Endothelial cell of umbilical vein (primary cell): ENCODE data around the gene OTUD1. TPM values are rescaled to one million over a fixed set of nuclear protein-coding genes. Genes with fewer than 3 reads are reported as not detected.

Source experiments
- BruUV-seq: library from RNA; stranded (reverse); fragments of 400-500 nt; replicated peaks from 2 replicates; lab custom pipeline; 2021; lab: Mats Ljungman, UMichigan
- CTCF ChIA-PET: fragments of 300-600, 350-600 bp; sonication (Branson Sonifier 250); formaldehyde crosslinking; loops from one replicate; lab custom pipeline; 2021; ENCODE audit warnings: antibody characterized with exemption, inconsistent platforms; lab: Charles Lee
- POLR2A ChIA-PET: fragments of 300-600, 350-600 bp; sonication (Branson Sonifier 250); formaldehyde crosslinking; loops from one replicate; lab custom pipeline; 2021; ENCODE audit warnings: antibody characterized with exemption, inconsistent platforms; lab: Charles Lee
- DNase-seq: peaks from one replicate; pipeline ENCODE4 v3.0.0-alpha.2; 2011; ENCODE audit warnings: low read depth, low spot score
- FAIRE-seq: peaks from 2 replicates; lab custom pipeline; 2011; peaks lifted over from hg19 to GRCh38; lab: Jason Lieb, UNC
- H2AFZ ChIP-seq: 2 replicates; pipeline ENCODE4 v1.6.0; 2012; ENCODE audit warnings: low read depth, low read length, control low read depth, inconsistent platforms
- H3K27ac ChIP-seq: 2 replicates; pipeline ENCODE4 v1.5.1; 2011; ENCODE audit warnings: low read depth, mild to moderate bottlenecking, control low read depth, low read length, moderate library complexity; ENCODE audit not compliant: insufficient read depth
- H3K27me3 ChIP-seq, 2 experiments: 2 replicates each; pipeline versions ENCODE4 v1.6.0 to v1.6.1; 2011; ENCODE audit warnings: low read length in 2 of 2, mixed read lengths in 1 of 2; ENCODE audit not compliant: control insufficient read depth in 2 of 2, insufficient read depth in 2 of 2
- H3K36me3 ChIP-seq, 2 experiments: 2 replicates in 1 of 2; 3 replicates in 1 of 2; pipeline ENCODE4 v1.5.1; 2011; ENCODE audit warnings: low read length in 2 of 2, mild to moderate bottlenecking in 1 of 2, moderate library complexity in 1 of 2; ENCODE audit not compliant: control insufficient read depth in 2 of 2, insufficient read depth in 2 of 2; ENCODE audit errors: extremely low read depth in 1 of 2
- H3K4me1 ChIP-seq: 3 replicates; pipeline ENCODE4 v1.5.1; 2011; ENCODE audit warnings: mild to moderate bottlenecking, low read length; ENCODE audit not compliant: control insufficient read depth, insufficient read depth; ENCODE audit errors: extremely low read depth
- H3K4me2 ChIP-seq: 2 replicates; pipeline ENCODE4 v1.6.1; 2011; ENCODE audit warnings: low read length, control low read depth, mixed read lengths; ENCODE audit not compliant: insufficient read depth
- H3K4me3 ChIP-seq, 3 experiments: fragments of 200-600 bp in 1 of 3; sonication (generic), shearing (Covaris generic) in 1 of 3; replicated peaks in 1 of 3; 2 replicates each; pipeline ENCODE4 v1.5.1; 2011 to 2016; ENCODE audit warnings: control low read depth in 3 of 3, low read length in 3 of 3, mild to moderate bottlenecking in 2 of 3, inconsistent platforms in 1 of 3, low read depth in 1 of 3, moderate library complexity in 1 of 3; ENCODE audit not compliant: insufficient read depth in 1 of 3
- H3K79me2 ChIP-seq: 2 replicates; pipeline ENCODE4 v1.6.0; 2012; ENCODE audit warnings: low read length, inconsistent platforms; ENCODE audit not compliant: control insufficient read depth, insufficient read depth
- H3K9ac ChIP-seq: replicated peaks from 2 replicates; pipeline ENCODE3; 2011; ENCODE audit warnings: low read length, control low read depth; ENCODE audit not compliant: insufficient read depth; ENCODE audit errors: extremely low read depth
- H3K9me1 ChIP-seq: replicated peaks from 3 replicates; pipeline ENCODE4 v1.6.0; 2011; ENCODE audit warnings: mild to moderate bottlenecking, low read length; ENCODE audit not compliant: control insufficient read depth, insufficient read depth; ENCODE audit errors: extremely low read depth
- H3K9me3 ChIP-seq: replicated peaks from 2 replicates; pipeline ENCODE4 v1.5.1; 2012; ENCODE audit warnings: low read length, inconsistent platforms; ENCODE audit not compliant: control insufficient read depth, insufficient read depth
- H4K20me1 ChIP-seq: replicated peaks from 2 replicates; pipeline ENCODE3; 2011; ENCODE audit warnings: mild to moderate bottlenecking, low read length; ENCODE audit not compliant: control insufficient read depth, insufficient read depth; ENCODE audit errors: extremely low read depth
- EZH2 ChIP-seq: IDR thresholded peaks from 2 replicates; pipeline ENCODE4 v1.6.1; 2012; ENCODE audit warnings: borderline replicate concordance, low read depth, mild to moderate bottlenecking, moderate library complexity, low read length, inconsistent platforms; ENCODE audit not compliant: severe bottlenecking
- FOS ChIP-seq: IDR thresholded peaks from 2 replicates; pipeline ENCODE4 v1.6.1; 2011; ENCODE audit warnings: mild to moderate bottlenecking, low read length, moderate library complexity, borderline replicate concordance; ENCODE audit not compliant: insufficient read depth
- GATA2 ChIP-seq: IDR thresholded peaks from 2 replicates; pipeline ENCODE4 v1.7.0; 2011; ENCODE audit warnings: low read depth, mild to moderate bottlenecking, moderate library complexity, mixed read lengths, low read length; ENCODE audit not compliant: insufficient read length, insufficient read depth
- JUN ChIP-seq: IDR thresholded peaks from 2 replicates; pipeline ENCODE4 v1.6.1; 2011; ENCODE audit warnings: borderline replicate concordance, low read depth; ENCODE audit not compliant: insufficient read length, insufficient read depth
- MYC ChIP-seq: IDR thresholded peaks from one replicate; pipeline ENCODE4 v1.6.1; 2011; ENCODE audit warnings: mild to moderate bottlenecking, low read depth, low read length
- POLR2A ChIP-seq: IDR thresholded peaks from 2 replicates; pipeline ENCODE4 v1.6.1; 2012; ENCODE audit warnings: low read depth, mild to moderate bottlenecking, control low read depth, low read length
- POLR2AphosphoS5 ChIP-seq: IDR thresholded peaks from 2 replicates; pipeline ENCODE4 v1.6.1; 2012; ENCODE audit warnings: low read depth, mild to moderate bottlenecking, control low read depth, low read length, moderate library complexity; ENCODE audit not compliant: insufficient read depth
- dilution Hi-C: fragments of 300-500 bp; cut with MboI; formaldehyde crosslinking; loops from one replicate; pipeline ENCODE4 v1.15.0; 2019; ENCODE audit warnings: low sequenced_read_pairs; ENCODE audit not compliant: extremely low pct_ligation_motif_present
- intact Hi-C: fragments of 100-400 bp; cut with micrococcal nuclease; formaldehyde crosslinking; loops from one replicate; pipeline ENCODE4 v1.10.0; 2022
- polyA plus RNA-seq, 4 experiments: library from polyadenylated mRNA; depleted of rRNA in 3 of 4; stranded (reverse) in 3 of 4; unstranded in 1 of 4; fragments of >200 nt; gene quantifications; 2 replicates each; pipeline versions ENCODE4 v1.2.1 to v1.2.3, GENCODE V29; 2011 to 2012; ENCODE audit warnings: missing spikeins in 1 of 4
- total RNA-seq: library from RNA; stranded (reverse); gene quantifications from 2 replicates; pipeline ENCODE4 v1.2.3, GENCODE V29; 2021
- TF ChIP-seq, protein P1 (sequence below), 2 donors: IDR thresholded peaks; 1 replicate in 1 of 2; 2 replicates in 1 of 2; pipeline ENCODE4 v1.5.1; 2011; ENCODE audit warnings: low read length in 2 of 2, mild to moderate bottlenecking in 2 of 2, moderate library complexity in 2 of 2, control low read depth in 1 of 2, inconsistent platforms in 1 of 2, low read depth in 1 of 2; ENCODE audit not compliant: insufficient read depth in 1 of 2; ENCODE audit errors: extremely low read depth in 1 of 2
- TF ChIP-seq, protein P2 (sequence below): IDR thresholded peaks from 2 replicates; pipeline ENCODE4 v1.6.1; 2011; ENCODE audit not compliant: insufficient read depth, insufficient read length

Gene OTUD1
- total and polyA plus RNA-seq, 2 donors (not counting 3 experiments of a cell fraction or from before 2014, with no cell fraction given) = 2.2 to 4.8 TPM

DNA sequence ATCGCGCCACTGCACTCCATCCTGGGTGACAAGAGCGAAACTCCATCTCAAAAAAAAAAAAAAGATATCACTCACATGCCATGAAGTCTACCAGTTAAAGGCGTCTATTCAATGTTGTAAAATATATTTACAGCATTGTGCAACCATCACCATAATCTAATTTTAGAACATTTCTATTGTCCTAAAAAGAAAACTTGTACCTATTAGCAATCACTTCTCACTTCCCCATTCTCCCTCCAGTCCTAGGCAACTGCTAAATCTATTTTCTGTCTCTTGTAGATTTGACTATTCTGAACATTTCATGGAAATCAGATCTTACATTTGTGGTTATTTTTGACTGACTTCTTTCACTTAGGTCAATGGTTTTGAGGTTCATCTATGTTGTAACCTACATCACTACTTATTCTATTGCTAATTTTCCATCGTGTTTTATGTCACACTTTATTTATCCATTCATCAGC, 25.2 kb upstream of the OTUD1 start:
- FAIRE-seq (no peak), DNase-seq (no peak)
- Histone ChIP-seq H3K9ac (no peak overlapping the region), H3K4me2 (no peak overlapping the region), H3K4me1 (no peaks in the 10 kb centered on the region), H3K27me3 (no peaks in the 10 kb centered on the region), H2AFZ (no peak overlapping the region), H3K27ac (no peak overlapping the region), H3K79me2 (no peaks in the 10 kb centered on the region), H3K36me3 (no peaks in the 10 kb centered on the region), H4K20me1 (no peaks in the 10 kb centered on the region), H3K4me3 (no peak overlapping the region), H3K9me1 (no peaks in the 10 kb centered on the region), H3K9me3 (no peaks in the 10 kb centered on the region)
- intact Hi-C loops (no loop called here), dilution Hi-C loops (no loop called here)
- no peak for TF ChIP-seq JUN
- TF ChIP-seq, protein P1, sequence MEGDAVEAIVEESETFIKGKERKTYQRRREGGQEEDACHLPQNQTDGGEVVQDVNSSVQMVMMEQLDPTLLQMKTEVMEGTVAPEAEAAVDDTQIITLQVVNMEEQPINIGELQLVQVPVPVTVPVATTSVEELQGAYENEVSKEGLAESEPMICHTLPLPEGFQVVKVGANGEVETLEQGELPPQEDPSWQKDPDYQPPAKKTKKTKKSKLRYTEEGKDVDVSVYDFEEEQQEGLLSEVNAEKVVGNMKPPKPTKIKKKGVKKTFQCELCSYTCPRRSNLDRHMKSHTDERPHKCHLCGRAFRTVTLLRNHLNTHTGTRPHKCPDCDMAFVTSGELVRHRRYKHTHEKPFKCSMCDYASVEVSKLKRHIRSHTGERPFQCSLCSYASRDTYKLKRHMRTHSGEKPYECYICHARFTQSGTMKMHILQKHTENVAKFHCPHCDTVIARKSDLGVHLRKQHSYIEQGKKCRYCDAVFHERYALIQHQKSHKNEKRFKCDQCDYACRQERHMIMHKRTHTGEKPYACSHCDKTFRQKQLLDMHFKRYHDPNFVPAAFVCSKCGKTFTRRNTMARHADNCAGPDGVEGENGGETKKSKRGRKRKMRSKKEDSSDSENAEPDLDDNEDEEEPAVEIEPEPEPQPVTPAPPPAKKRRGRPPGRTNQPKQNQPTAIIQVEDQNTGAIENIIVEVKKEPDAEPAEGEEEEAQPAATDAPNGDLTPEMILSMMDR (IDR thresholded peaks at IDR 0.05; ENCODE audit: extremely low read depth in 1 of 2, insufficient read depth in 1 of 2, low read depth in 1 of 2, low read length in 2 of 2) = no peak
- no peak for TF ChIP-seq POLR2A
- no peak for TF ChIP-seq EZH2
- TF ChIP-seq GATA2 = no peak
- ChIA-PET POLR2A (no interaction called here), CTCF (no interaction called here)
- BruUV-seq = no TSS peak

DNA sequence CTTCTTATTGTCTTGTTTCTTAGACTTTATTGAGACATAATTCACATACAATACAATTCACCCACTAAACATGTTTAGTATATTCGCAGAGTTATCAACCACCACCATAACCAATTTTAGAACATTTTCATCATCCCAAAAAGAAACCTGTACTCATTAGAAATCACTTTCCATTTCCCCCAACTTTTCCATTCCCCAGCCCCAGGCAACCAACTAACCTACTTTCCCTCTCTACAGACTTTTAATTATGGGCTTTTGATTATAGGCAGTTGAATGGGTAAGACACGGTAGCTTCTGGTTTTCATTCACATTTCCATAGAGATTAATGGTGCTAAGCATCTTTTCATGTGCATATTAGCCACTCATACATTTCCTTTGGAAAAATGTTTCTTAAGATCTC, 24.2 kb upstream of the OTUD1 start:
- ChIA-PET CTCF (no interaction called here), POLR2A (no interaction called here)
- FAIRE-seq (no peak), DNase-seq (no peak)
- no peak overlapping the region for H3K27ac ChIP-seq
- no peaks in the 10 kb centered on the region for H3K4me1 ChIP-seq
- intact Hi-C loops = no loop called here
- no peaks in the 10 kb centered on the region for H3K36me3 ChIP-seq
- no peaks in the 10 kb centered on the region for H3K9me1 ChIP-seq
- TF ChIP-seq, protein P1 (IDR thresholded peaks at IDR 0.05; ENCODE audit: extremely low read depth in 1 of 2, insufficient read depth in 1 of 2, low read depth in 1 of 2, low read length in 2 of 2) = no peak
- no peak for TF ChIP-seq EZH2
- no peak for TF ChIP-seq POLR2A
- no peak for TF ChIP-seq FOS
- TF ChIP-seq, protein P2, sequence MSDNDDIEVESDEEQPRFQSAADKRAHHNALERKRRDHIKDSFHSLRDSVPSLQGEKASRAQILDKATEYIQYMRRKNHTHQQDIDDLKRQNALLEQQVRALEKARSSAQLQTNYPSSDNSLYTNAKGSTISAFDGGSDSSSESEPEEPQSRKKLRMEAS = no peak
- no peak for TF ChIP-seq POLR2AphosphoS5
- no peak for TF ChIP-seq GATA2
- no peak for TF ChIP-seq JUN
- TF ChIP-seq MYC = no peak
- BruUV-seq = no TSS peak
- H3K27me3 ChIP-seq = no peaks in the 10 kb centered on the region
- H4K20me1 ChIP-seq = no peaks in the 10 kb centered on the region
- no peak overlapping the region for H3K4me2 ChIP-seq
- H2AFZ ChIP-seq = no peak overlapping the region
- no peaks in the 10 kb centered on the region for H3K9me3 ChIP-seq
- dilution Hi-C loops = no loop called here
- H3K79me2 ChIP-seq = no peaks in the 10 kb centered on the region
- H3K9ac ChIP-seq = no peak overlapping the region
- H3K4me3 ChIP-seq = no peak overlapping the region
